ENCODE data around the gene CNTN5. TPM values are rescaled to one million over a fixed set of nuclear protein-coding genes. Genes with fewer than 3 reads are reported as not detected.

The CNTN5 gene
- total and polyA plus RNA-seq, 10 of the 15 experiments (the other 5 are each of a cell fraction or from before 2014, with no cell fraction given), result 0.01 TPM; not detected in 9

DNA sequence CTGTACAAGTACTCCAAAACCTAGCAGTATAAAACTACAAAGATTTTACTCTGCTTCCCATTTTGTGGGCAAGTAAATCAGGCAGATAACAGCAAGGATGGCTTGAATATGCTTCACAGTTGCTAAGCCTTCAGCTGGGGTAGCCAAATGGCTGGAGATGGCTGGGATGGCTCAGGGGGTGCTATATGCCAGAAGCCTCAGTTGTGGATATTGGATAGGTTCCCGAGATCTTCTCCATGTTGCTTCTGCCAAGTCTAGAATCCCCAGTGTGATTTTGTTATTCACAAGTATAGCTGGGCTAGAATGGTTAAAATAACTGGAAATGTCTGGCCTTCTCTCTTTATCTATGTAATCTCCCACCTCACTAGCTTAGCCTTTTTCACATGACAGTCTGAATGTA is 1194.0 kb downstream of the CNTN5 start (continued):
- TF ChIP-seq, protein P1, sequence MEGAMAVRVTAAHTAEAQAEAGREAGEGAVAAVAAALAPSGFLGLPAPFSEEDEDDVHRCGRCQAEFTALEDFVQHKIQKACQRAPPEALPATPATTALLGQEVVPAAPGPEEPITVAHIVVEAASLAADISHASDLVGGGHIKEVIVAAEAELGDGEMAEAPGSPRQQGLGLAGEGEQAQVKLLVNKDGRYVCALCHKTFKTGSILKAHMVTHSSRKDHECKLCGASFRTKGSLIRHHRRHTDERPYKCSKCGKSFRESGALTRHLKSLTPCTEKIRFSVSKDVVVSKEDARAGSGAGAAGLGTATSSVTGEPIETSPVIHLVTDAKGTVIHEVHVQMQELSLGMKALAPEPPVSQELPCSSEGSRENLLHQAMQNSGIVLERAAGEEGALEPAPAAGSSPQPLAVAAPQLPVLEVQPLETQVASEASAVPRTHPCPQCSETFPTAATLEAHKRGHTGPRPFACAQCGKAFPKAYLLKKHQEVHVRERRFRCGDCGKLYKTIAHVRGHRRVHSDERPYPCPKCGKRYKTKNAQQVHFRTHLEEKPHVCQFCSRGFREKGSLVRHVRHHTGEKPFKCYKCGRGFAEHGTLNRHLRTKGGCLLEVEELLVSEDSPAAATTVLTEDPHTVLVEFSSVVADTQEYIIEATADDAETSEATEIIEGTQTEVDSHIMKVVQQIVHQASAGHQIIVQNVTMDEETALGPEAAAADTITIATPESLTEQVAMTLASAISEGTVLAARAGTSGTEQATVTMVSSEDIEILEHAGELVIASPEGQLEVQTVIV (IDR thresholded peaks at IDR 0.05; ENCODE audit: borderline replicate concordance, partially characterized antibody), result no peak
- no peak for TF ChIP-seq EGR1 (IDR thresholded peaks at IDR 0.05; ENCODE audit: borderline replicate concordance in 1 of 2, low read depth in 2 of 2, low read length in 2 of 2)

DNA sequence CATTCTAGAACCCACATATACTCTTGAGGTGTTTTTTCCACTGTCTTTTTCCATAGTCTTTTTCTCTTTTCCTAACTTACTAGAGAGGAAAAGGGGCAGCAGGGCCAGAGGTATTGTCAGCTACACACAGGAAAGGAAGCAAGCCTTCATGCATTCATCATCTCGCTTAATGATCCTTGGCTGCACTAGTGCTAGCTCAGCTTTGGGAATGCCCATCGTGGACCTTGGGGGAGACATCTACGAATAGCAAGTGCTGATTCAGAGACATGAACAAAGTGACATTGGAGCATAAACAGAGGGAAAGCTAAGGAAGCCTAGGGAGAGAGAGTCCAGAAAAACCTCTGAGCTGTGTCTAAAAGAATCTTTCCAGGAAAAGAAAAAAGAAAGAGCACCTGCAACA is 1200.1 kb downstream of the CNTN5 start:
- Histone ChIP-seq H3K27me3 (replicated peaks in 1 of 2; ENCODE audit: control insufficient read depth in 2 of 2, insufficient read depth in 2 of 2, low read length in 1 of 2) (no peaks in the 10 kb centered on the region), H3K79me2 (ENCODE audit: control insufficient read depth, insufficient read depth, low read length) (no peaks in the 10 kb centered on the region), H3K36me3 (ENCODE audit: control insufficient read depth in 2 of 2, insufficient read depth in 2 of 2, low read length in 1 of 2) (no peaks in the 10 kb centered on the region), H3K9ac (ENCODE audit: control insufficient read depth, insufficient read depth, low read length) (no peak overlapping the region), H3K9me3 (replicated peaks; ENCODE audit: control insufficient read depth, insufficient read depth, low read length) (no peaks in the 10 kb centered on the region), H3K4me2 (ENCODE audit: control insufficient read depth, insufficient read depth) (no peak overlapping the region), H3K27ac (ENCODE audit: control insufficient read depth, insufficient read depth) (no peak overlapping the region), H3K4me3 (no peak overlapping the region), H4K20me1 (ENCODE audit: control insufficient read depth, insufficient read depth) (no peaks in the 10 kb centered on the region; the same call in 1 of the 2 replicates), H2AFZ (ENCODE audit: control insufficient read depth, low read depth, low read length) (no peak overlapping the region), H3K4me1 (ENCODE audit: control insufficient read depth, insufficient read depth, low read length) (no peaks in the 10 kb centered on the region)
- POLR2A ChIA-PET, result no interaction called here
- FAIRE-seq, result no peak
- no TSS peak for BruUV-seq (replicated peaks)
- 19% methylated on average over 3 of the region's 3 CpGs for WGBS (ENCODE audit: insufficient coverage, insufficient replicate concordance, low lambda C conversion rate, missing lambda C conversion rate)
- no peak for TF ChIP-seq RAD21 (IDR thresholded peaks at IDR 0.05; ENCODE audit: insufficient read depth, low read depth, low read length)
- no peak for TF ChIP-seq SUZ12 (IDR thresholded peaks at IDR 0.05; ENCODE audit: unreplicated experiment)
- no peak for TF ChIP-seq KAT2A (conservative IDR thresholded peaks at IDR 0.05; ENCODE audit: control insufficient read depth, low read depth, low read length)
- no peak for TF ChIP-seq SRF (IDR thresholded peaks at IDR 0.05; ENCODE audit: low read depth in 2 of 2, low read length in 2 of 2)
- no peak for TF ChIP-seq NBN (IDR thresholded peaks at IDR 0.05)
- TF ChIP-seq, protein P2, sequence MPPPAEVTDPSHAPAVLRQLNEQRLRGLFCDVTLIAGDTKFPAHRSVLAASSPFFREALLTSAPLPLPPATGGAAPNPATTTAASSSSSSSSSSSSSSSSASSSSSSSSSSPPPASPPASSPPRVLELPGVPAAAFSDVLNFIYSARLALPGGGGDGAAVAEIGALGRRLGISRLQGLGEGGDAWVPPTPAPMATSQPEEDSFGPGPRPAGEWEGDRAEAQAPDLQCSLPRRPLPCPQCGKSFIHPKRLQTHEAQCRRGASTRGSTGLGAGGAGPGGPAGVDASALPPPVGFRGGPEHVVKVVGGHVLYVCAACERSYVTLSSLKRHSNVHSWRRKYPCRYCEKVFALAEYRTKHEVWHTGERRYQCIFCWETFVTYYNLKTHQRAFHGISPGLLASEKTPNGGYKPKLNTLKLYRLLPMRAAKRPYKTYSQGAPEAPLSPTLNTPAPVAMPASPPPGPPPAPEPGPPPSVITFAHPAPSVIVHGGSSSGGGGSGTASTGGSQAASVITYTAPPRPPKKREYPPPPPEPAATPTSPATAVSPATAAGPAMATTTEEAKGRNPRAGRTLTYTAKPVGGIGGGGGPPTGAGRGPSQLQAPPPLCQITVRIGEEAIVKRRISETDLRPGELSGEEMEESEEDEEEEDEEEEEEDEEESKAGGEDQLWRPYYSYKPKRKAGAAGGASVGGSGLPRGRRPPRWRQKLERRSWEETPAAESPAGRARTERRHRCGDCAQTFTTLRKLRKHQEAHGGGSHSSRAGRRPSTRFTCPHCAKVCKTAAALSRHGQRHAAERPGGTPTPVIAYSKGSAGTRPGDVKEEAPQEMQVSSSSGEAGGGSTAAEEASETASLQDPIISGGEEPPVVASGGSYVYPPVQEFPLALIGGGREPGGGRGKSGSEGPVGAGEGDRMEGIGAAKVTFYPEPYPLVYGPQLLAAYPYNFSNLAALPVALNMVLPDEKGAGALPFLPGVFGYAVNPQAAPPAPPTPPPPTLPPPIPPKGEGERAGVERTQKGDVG (CRISPR knock-in tag; IDR thresholded peaks at IDR 0.05), result no peak
- TF ChIP-seq STAT3 (IDR thresholded peaks at IDR 0.05; ENCODE audit: low read depth, low read length), result no peak
- TF ChIP-seq NRF1 (conservative IDR thresholded peaks at IDR 0.05; ENCODE audit: low read depth, low read length), result no peak
- DNase-seq (ENCODE audit: low read depth, low spot score), result no peak
- SMC1A ChIA-PET (ENCODE audit: uncharacterized antibody, unreplicated experiment), result interaction anchor here (1.2 kb wide), 1 partner anchor 9 kb away, joined by 3 read pairs; no protein-coding TSS in a partner anchor
- intact Hi-C loops (cut with micrococcal nuclease; ENCODE audit: unreplicated experiment) (no loop called here), in situ Hi-C loops (cut with MboI) (no loop called here)
- CTCF ChIA-PET, result no interaction called here
- RAD21 ChIA-PET (ENCODE audit: unreplicated experiment), result no interaction called here
- no peak for ATAC-seq
